Measurements from ENCODE around the gene MIX23.

MIX23 gene

DNA sequence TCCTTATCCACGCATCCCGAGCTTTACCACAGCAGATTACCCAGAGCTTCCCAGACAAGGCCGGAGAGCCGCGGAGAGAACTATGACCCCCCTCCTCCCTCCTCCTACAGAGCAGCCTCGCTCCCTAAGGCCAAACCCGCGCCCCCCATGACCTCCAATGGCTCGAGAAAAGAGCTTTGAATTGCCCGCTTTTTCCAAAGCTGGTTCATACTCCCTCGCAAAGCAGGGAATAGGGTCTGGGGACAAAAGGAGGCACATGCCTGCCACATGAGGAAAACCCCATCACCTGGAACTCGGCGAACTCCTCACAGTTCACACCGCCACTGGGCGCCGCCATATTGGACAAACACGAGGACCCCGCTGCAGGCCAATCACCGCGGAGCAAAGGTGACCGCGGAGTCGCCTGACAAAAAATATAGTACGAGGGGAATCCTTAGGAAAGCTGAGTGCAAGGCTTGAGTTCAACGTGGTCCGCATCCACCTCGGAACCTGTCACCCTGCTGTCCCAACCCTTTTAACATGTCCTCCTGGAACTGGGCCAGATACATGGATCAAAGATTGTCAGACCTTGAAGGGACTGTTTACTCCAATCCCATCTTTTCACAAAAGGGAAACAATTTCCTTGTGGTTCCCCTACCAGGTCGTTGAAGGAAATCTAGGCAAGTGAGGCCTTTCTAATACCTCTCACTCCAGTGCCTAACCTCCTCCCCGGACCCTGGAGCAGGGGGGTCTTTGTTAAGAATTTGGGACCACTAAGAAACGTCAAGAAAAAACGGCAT, at the start of gene MIX23:
TSS of gene MIX23 (minus strand) at position 344 of the 779 bp plus-strand sequence. CDS start at position 337, 7 bp downstream.
- DNase-seq: peak; percentile 85

DNA sequence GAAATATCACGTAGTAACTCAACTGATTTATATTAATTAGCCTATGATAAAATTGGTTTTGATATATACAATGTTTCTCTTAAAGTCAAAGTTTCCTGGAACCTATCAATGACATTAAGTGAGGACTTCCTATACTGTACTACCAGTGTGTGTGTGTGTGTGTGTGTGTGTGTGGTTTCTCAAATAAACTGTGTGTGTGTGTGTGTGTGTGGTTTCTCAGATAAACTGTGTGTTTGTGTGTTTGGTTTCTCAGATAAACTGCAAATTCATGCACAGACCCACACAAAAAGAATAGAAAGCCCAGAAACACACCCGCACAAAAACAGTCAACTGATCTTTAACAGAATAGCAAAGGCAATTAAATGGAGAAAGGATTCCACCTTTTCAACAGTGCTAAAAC, 47.3 kb upstream of the MIX23 start:
- no peak for DNase-seq

DNA sequence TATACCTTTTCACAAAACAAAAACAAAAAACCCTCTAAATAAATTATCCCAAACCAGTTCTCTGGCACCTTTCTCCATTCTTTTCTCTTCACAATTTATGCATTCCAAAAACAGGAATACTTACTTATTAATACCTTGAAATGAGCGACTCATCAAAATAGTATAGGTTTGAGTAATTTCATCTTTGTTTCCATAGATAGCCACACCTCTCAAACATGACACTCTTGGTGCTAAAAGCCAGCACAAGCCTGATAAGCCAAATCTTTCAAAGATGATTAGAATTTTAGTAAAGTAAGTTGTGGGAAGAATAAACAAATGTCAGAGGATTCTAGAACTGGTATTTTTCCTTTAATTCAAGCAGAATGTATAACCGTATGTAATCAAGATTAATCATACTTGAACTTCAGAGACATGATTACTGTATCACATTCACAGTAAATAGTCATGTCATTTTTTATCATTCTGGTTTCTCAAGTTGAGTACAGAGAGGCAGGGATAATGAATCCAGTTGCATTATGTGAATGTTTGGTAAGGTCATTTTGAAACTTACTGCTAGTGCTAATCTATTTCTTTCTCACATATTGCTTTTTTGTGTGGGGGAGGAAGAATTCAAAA, 44.9 kb upstream of the MIX23 start:
- no peak for DNase-seq

DNA sequence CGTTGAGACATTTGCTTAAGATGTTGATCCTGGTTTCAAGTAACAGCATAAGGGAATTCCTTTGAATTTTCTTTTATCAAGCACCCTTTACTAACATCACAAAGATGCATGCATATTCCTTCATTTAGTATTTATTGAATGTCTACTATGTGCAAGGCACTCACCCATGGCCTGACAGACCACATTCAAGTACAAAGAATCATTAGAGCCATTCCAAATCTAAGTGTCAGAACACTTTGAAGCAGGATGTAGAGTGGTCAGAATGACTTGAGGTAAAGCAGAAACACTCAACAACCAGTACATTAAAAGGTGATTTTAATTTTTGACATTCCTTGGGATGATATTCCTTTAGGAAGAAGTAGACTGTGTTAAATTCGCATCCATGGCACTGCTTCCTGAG, 38.8 kb upstream of the MIX23 start:
- DNase-seq: no peak

- DNase-seq: peak; percentile 42
Observed at GRCh38 chr3:122421101-122421500, 38.1 kb upstream of the MIX23 start.

DNA sequence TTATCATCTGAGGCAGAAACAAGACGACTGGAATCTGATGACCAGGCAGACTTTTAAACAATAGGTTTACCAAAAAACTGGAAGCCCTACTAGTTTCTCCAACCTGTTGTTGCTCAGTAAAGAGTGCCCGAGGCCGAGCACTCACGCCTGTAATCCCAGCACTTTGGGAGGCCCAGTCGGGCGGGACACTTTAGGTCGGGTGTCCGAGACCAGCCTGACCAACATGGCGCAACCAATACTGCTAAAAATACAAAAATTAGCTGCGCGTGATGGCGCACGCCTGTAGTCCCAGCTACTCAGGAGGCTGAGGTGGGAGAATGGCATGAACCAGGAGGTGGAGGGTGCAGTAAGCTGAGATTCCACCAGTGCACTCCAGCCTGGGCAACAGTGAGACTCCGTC, 33.9 kb upstream of the MIX23 start:
- no peak for DNase-seq

- DNase-seq: peak; percentile 98
Observed at GRCh38 chr3:122415762-122416654, 33.0 kb upstream of the MIX23 start, which contains the start of gene WDR5B. WDR5B (minus strand) TSS chr3:122416062; CDS start chr3:122415528, 534 bp downstream.

GRCh38 chr3:122415104-122415744, 32.2 kb upstream of the MIX23 start:
- DNase-seq: peak; percentile 50

- no peak for DNase-seq
Observed at GRCh38 chr3:122414391-122414790, 31.4 kb upstream of the MIX23 start.

DNA sequence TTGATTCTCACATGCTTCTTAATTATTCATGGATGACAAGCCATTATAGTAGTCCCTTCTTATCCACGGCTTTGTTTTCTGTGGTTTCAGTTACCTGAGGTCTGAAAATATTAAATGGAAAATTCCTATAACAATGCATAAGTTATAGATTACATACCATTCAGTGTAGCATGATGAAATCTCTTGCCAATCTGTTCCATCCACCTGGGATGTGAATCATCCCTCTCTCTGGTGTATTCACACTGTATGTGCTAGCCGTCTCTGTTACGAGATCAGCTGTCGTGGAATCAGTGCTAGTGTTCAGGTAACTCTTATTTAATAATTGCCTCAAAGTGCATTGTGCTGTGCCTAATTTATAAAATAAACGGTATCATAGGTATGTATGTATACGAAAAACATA, 27.6 kb upstream of the MIX23 start:
- DNase-seq: no peak

GRCh38 chr3:122410111-122410510, 27.1 kb upstream of the MIX23 start:
- DNase-seq: no peak

DNA sequence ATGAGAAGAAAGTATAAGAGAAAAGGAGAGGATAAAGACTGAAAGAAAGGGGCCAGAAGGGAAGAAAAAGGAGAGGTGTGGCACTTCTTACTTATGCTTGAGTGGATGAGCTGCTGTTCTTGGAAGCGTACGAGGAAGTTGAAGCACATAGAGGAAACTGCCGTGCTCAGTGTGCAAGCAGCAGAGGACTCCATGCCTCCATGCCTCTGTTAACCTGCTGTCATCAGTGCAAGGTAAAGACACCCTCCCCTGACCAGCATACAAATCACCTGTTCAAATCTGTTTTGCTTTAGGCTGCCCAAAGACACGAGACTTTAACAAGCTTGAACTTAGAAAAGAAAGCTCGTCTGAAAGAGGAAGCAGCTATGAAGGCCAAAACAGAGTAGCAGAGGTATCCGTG, 26.4 kb upstream of the MIX23 start:
- peak; percentile 44 for DNase-seq

GRCh38 chr3:122407946-122408345, 24.9 kb upstream of the MIX23 start:
- DNase-seq: no peak

DNA sequence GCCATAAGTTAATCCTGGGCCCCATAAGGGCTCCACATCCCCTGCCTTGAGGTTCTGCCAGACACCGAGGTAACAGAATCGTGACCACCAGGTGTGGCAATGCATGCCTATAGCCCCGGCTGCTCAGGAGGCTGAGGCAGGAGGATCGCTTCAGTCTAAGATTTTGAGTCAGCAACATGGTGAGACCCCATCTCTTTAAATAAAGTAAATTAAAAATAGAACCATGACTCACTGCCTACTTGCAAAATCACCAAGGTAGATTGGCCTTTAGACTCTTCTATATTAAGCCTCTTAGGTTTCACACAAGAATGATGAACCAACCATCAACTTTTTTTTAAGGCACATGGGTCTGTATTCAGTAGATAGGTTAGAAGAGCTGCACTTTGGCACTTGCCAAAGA, 23.2 kb upstream of the MIX23 start:
- no peak for DNase-seq

GRCh38 chr3:122405015-122405414, 22.0 kb upstream of the MIX23 start:
- DNase-seq: no peak

GRCh38 chr3:122403489-122403888, 20.5 kb upstream of the MIX23 start:
- peak; percentile 35 for DNase-seq

DNA sequence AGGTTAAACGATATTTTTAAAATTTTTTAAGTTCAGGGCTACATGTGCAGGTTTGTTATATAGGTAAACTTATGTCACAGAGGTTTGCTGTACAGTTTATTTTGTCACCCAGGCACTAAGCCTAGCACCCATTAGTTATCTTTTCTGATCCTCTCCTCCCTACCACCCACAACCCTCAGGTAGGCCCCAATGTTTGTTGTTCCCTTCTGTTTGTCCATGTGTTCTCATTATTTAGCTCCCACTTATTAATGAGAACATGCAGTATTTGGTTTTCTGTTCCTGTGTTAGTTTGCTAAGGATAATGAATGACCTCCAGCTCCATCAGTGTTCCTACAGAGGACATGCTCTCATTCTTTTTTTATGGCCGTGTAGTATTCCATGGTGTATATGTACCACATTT, 15.9 kb upstream of the MIX23 start:
- DNase-seq: no peak

DNA sequence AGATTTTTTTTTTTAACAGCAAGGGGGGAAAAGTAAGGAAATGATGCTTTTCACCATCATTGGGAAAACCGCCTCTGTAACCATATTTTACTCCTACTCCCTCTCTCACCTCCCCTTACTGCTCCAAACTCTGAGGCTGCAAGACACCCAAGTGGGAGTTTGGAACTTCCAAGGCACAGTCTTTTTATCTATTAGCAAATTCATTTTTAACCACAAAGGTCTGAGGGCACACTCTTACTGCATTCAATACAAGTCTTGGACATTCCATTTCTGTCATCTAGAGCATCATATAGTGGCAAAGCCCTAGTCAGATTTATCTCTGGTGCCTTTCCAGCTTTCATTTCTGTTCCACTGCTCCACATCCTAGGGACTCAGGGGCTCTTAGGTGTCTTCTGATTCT, 14.2 kb upstream of the MIX23 start:
- DNase-seq: peak; percentile 32

DNA sequence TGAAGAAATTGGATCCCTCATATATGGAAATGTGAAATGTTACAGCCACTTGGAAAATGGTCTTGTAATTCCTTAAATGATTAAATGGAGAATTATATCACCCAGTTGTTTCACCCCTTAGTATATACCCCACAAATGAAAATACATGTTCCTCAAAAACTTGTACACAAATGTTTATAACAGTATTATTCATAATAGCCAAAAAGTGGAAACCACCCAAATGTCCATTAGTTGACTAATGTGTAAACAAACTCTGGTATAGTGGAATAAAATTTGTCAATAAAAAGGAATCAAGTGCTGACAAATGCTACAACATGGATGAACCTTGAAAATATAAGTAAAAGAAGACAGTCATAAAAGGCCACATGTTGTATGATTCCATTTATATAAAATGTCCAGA, 13.5 kb upstream of the MIX23 start:
- no peak for DNase-seq

- DNase-seq: no peak
Observed at GRCh38 chr3:122395582-122395981, 12.6 kb upstream of the MIX23 start.

- DNase-seq: no peak
Observed at GRCh38 chr3:122394173-122394572, 11.1 kb upstream of the MIX23 start.

- peak; percentile 64 for DNase-seq
Observed at GRCh38 chr3:122392868-122393844, 10.1 kb upstream of the MIX23 start.

Data from inflammatory macrophage treated with lipopolysaccharide for 4 hours (primary cell).